HCT116 (cell line): Measurements from ENCODE around the gene MDH2. TPM values are rescaled to one million over a fixed set of nuclear protein-coding genes. Genes with fewer than 3 reads are reported as not detected.
"Not testable (repeated sequence)": the region's sequence is repeated elsewhere in the genome, so short reads cannot be mapped to it uniquely, and the experiment has no call there.

Experiments used
- ATAC-seq: fragments of 200-7000 bp; cut with Tn5 transposase; 2 replicates; pipeline ENCODE4 v1.9.1; 2020; ENCODE audit warnings: mild to moderate bottlenecking, moderate library complexity
- BruUV-seq: library from RNA; stranded (reverse); fragments of 400-500 nt; replicated peaks from 2 replicates; lab custom pipeline; 2021; lab: Mats Ljungman, UMichigan
- CTCF ChIA-PET: fragments of 300-600 bp; sonication (Branson Sonifier 250); formaldehyde crosslinking; loops from one replicate; lab custom pipeline; 2021; ENCODE audit warnings: antibody characterized with exemption; lab: Charles Lee
- POLR2A ChIA-PET: fragments of 300-600, 350-600 bp; sonication (Branson Sonifier 250); formaldehyde crosslinking; loops from one replicate; lab custom pipeline; 2021; ENCODE audit warnings: antibody characterized with exemption; lab: Charles Lee
- RAD21 ChIA-PET, 2 experiments: fragments of 300-600 bp; sonication (Branson Sonifier 250); formaldehyde crosslinking; loops; one replicate each; lab custom pipeline; 2023; ENCODE audit warnings: low total read pairs in 2 of 2; ENCODE audit not compliant: uncharacterized antibody in 2 of 2, unreplicated experiment in 2 of 2, low non-redundant PET in 1 of 2; lab: Charles Lee
- DNase-seq: peaks from one replicate; pipeline ENCODE4 v3.0.0-alpha.2; 2010; ENCODE audit warnings: low read depth, low spot score
- H2AFZ ChIP-seq: fragments of 200-600 bp; shearing (Covaris generic), sonication (generic); 2 replicates; pipeline ENCODE4 v1.6.1; 2017; ENCODE audit warnings: low read depth, mixed run types, mixed read lengths, antibody characterized with exemption, low read length; ENCODE audit not compliant: poor library complexity, severe bottlenecking
- H3K27ac ChIP-seq: 2 replicates; pipeline ENCODE4 v1.5.1; 2012; ENCODE audit warnings: low read depth, low read length
- H3K27me3 ChIP-seq: fragments of 200-600 bp; sonication (generic); 2 replicates; pipeline ENCODE4 v1.6.1; 2016; ENCODE audit warnings: mixed run types, low read length, mixed read lengths; ENCODE audit not compliant: insufficient read depth
- H3K36me3 ChIP-seq, 2 experiments: fragments of 200-500 bp in 1 of 2; fragments of 200-600 bp in 1 of 2; sonication (Bioruptor generic) in 1 of 2; sonication (generic) in 1 of 2; 2 replicates each; pipeline versions ENCODE4 v1.5.1 to v1.6.1; 2014 to 2016; ENCODE audit warnings: low read length in 2 of 2, inconsistent platforms in 1 of 2, mixed read lengths in 1 of 2, mixed run types in 1 of 2; ENCODE audit not compliant: insufficient read depth in 2 of 2, control insufficient read depth in 1 of 2
- H3K4me1 ChIP-seq, 2 experiments: fragments of 200-600 bp in 1 of 2; sonication (generic) in 1 of 2; 2 replicates each; pipeline versions ENCODE4 v1.5.1 to v1.6.1; 2012 to 2017; ENCODE audit warnings: low read length in 2 of 2, inconsistent platforms in 1 of 2, mild to moderate bottlenecking in 1 of 2, mixed read lengths in 1 of 2, mixed run types in 1 of 2, moderate library complexity in 1 of 2; ENCODE audit not compliant: insufficient read depth in 2 of 2, control insufficient read depth in 1 of 2
- H3K4me2 ChIP-seq: fragments of 200-600 bp; sonication (generic); 2 replicates; pipeline ENCODE4 v1.6.1; 2017; ENCODE audit warnings: mixed run types, low read length, mixed read lengths
- H3K4me3 ChIP-seq, 2 experiments: fragments of 200-600 bp in 1 of 2; sonication (generic) in 1 of 2; replicated peaks in 1 of 2; 2 replicates each; pipeline ENCODE4 v1.5.1; 2011 to 2016; ENCODE audit warnings: low read length in 2 of 2, control low read depth in 1 of 2, low read depth in 1 of 2, mild to moderate bottlenecking in 1 of 2, mixed read lengths in 1 of 2, mixed run types in 1 of 2
- H3K79me2 ChIP-seq: fragments of 200-600 bp; sonication (generic); 2 replicates; pipeline ENCODE4 v1.6.1; 2017; ENCODE audit warnings: mild to moderate bottlenecking, mixed run types, low read length, moderate library complexity, mixed read lengths; ENCODE audit not compliant: insufficient read depth
- H3K9ac ChIP-seq: fragments of 200-600 bp; sonication (generic); 2 replicates; pipeline ENCODE4 v1.6.1; 2016; ENCODE audit warnings: low read length, mixed read lengths
- H3K9me2 ChIP-seq: fragments of 200-600 bp; sonication (generic), shearing (Covaris generic); 2 replicates; pipeline ENCODE4 v1.6.1; 2017; ENCODE audit warnings: mixed run types, mild to moderate bottlenecking, moderate library complexity; ENCODE audit not compliant: insufficient read depth
- H3K9me3 ChIP-seq, 2 experiments: fragments of 200-500 bp in 1 of 2; fragments of 200-600 bp in 1 of 2; sonication (Bioruptor generic) in 1 of 2; sonication (generic) in 1 of 2; 2 replicates each; pipeline ENCODE4 v1.6.1; 2014 to 2017; ENCODE audit warnings: low read length in 2 of 2, mixed read lengths in 2 of 2, inconsistent platforms in 1 of 2, low read depth in 1 of 2, mild to moderate bottlenecking in 1 of 2, mixed run types in 1 of 2, moderate library complexity in 1 of 2; ENCODE audit not compliant: control insufficient read depth in 1 of 2, insufficient read depth in 1 of 2
- H4K20me1 ChIP-seq: fragments of 200-600 bp; sonication (generic), shearing (Covaris generic); 2 replicates; pipeline ENCODE4 v1.6.1; 2017; ENCODE audit warnings: mixed run types, mild to moderate bottlenecking, moderate library complexity; ENCODE audit not compliant: insufficient read depth
- EGR1 ChIP-seq: IDR thresholded peaks from 2 replicates; pipeline ENCODE4 v1.6.1; 2012; ENCODE audit warnings: low read depth
- EZH2 ChIP-seq: fragments of 200-600 bp; sonication (generic); IDR thresholded peaks from 2 replicates; pipeline ENCODE4 v1.6.1; 2017; ENCODE audit warnings: antibody characterized with exemption, mixed run types
- JUND ChIP-seq: IDR thresholded peaks from 2 replicates; pipeline ENCODE4 v1.6.1; 2012
- POLR2AphosphoS5 ChIP-seq: IDR thresholded peaks from 2 replicates; pipeline ENCODE4 v1.6.1; 2011; ENCODE audit warnings: mild to moderate bottlenecking, low read depth, low read length, moderate library complexity
- SRF ChIP-seq: IDR thresholded peaks from 2 replicates; pipeline ENCODE4 v1.6.1; 2012; ENCODE audit warnings: low read depth
- TCF7L2 ChIP-seq: IDR thresholded peaks from 2 replicates; pipeline ENCODE4 v1.7.0; 2011; ENCODE audit warnings: borderline replicate concordance, inconsistent platforms; ENCODE audit not compliant: insufficient read depth, insufficient read length; ENCODE audit errors: extremely low read depth
- YY1 ChIP-seq: IDR thresholded peaks from 2 replicates; pipeline ENCODE4 v1.6.1; 2011; ENCODE audit warnings: low read length, low read depth, moderate library complexity, mild to moderate bottlenecking; ENCODE audit not compliant: insufficient replicate concordance; ENCODE audit errors: extremely low read depth
- intact Hi-C: fragments of 100-400 bp; cut with micrococcal nuclease; formaldehyde crosslinking; loops from 2 replicates; pipeline ENCODE4 v1.10.0; 2022
- total RNA-seq: library from RNA; stranded (reverse); gene quantifications from one replicate; pipeline ENCODE4 v1.2.1, GENCODE V29; 2021; ENCODE audit not compliant: unreplicated experiment
- TF ChIP-seq, protein P1 (sequence below): IDR thresholded peaks from 2 replicates; pipeline ENCODE4 v1.6.1; 2012
- TF ChIP-seq, protein P2 (sequence below), 3 experiments: fragments of 200-600 bp in 1 of 3; sonication (generic) in 1 of 3; IDR thresholded peaks in 2 of 3; conservative IDR thresholded peaks in 1 of 3; 2 replicates each; pipeline ENCODE4 v1.5.1; 2012 to 2017; ENCODE audit warnings: low read depth in 2 of 3, low read length in 2 of 3, antibody characterized with exemption in 1 of 3, borderline replicate concordance in 1 of 3, control low read depth in 1 of 3, mild to moderate bottlenecking in 1 of 3, mixed read lengths in 1 of 3, mixed run types in 1 of 3, moderate library complexity in 1 of 3; ENCODE audit not compliant: insufficient read depth in 1 of 3
- TF ChIP-seq, protein P3 (sequence below): IDR thresholded peaks from 2 replicates; pipeline ENCODE4 v1.6.1; 2012

MDH2 gene
- total RNA-seq, 1 experiment from 2014 or later = 357 TPM

DNA sequence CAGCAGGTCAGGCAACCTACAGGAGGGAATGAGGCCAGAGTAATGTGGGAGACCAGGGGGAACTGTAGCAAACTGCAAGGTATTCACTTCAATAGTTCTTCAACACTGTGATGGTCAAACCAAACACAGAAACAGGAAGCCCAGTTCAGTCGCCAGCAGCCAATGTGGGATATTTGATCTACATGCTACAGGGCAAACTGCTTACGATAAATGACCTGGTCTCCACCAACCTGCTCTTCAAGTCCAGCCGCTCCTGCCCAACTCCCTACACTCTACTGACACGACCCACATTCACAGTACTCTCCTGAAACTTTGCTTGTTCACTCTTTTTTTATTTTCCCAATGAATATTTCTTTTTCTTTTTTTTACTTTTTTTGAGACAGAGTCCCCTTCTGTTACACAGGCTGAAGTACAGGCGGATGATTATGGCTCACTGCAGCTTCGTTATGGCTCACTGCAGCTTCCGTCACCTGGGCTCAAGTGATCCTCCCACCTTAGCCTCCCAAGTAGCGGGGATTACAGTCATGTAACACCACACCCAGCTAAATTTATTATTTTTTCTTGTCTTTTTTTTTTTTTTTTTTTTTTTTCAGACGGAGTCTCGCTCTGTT, 42.1 kb downstream of the MDH2 start:
- H3K9me2 ChIP-seq = no peaks in the 10 kb centered on the region
- no peaks in the 10 kb centered on the region for H3K9me3 ChIP-seq
- ChIA-PET CTCF (no interaction called here), RAD21 (interaction anchor here in 1 of 2 experiments (0.7 kb wide), 1 partner anchor 124 kb away, joined by 5 read pairs; no protein-coding TSS in a partner anchor), POLR2A (no interaction called here)
- no peak overlapping the region for H3K9ac ChIP-seq
- no TSS peak for BruUV-seq
- H3K4me1 ChIP-seq = peaks cover 11 to 27% of the 10 kb centered on the region in 2 experiments; a peak in 3 of 4 replicates
- no peak for TF ChIP-seq JUND
- TF ChIP-seq SRF = no peak
- TF ChIP-seq, protein P1, sequence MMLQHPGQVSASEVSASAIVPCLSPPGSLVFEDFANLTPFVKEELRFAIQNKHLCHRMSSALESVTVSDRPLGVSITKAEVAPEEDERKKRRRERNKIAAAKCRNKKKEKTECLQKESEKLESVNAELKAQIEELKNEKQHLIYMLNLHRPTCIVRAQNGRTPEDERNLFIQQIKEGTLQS = no peak
- TF ChIP-seq EZH2 = no peak
- TF ChIP-seq EGR1 = no peak
- no peak for TF ChIP-seq YY1
- ATAC-seq (no peak), DNase-seq (no peak)
- no peaks in the 10 kb centered on the region for H3K36me3 ChIP-seq
- no peaks in the 10 kb centered on the region for H4K20me1 ChIP-seq
- no peak overlapping the region for H3K4me2 ChIP-seq
- no peak overlapping the region for H2AFZ ChIP-seq
- H3K27ac ChIP-seq = no peak overlapping the region
- H3K27me3 ChIP-seq = no peaks in the 10 kb centered on the region
- H3K4me3 ChIP-seq = no peak overlapping the region
- H3K79me2 ChIP-seq = no peaks in the 10 kb centered on the region
- intact Hi-C loops = no loop called here

DNA sequence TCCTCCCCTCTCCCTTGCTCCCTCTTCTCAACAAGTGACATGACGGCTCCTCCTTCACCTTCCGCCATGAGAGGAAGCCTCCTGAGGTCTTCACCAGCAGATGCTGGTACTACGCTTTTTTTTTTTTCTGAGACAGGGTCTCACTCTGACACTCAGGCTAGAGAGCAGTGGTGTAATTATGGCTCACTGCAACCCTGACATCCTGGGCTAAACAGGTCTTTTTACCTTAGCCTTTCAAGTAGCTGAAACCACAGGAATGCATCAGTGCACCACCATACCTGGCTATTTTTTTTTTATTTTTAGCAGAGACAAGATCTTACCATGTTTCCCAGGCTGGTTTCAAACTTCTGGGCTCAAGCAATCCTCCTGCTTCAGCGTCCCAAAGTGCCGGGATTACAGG, 43.6 kb downstream of the MDH2 start:
- Histone ChIP-seq H3K9me3 (no peaks in the 10 kb centered on the region), H3K9ac (no peak overlapping the region), H3K36me3 (no peaks in the 10 kb centered on the region), H3K79me2 (no peaks in the 10 kb centered on the region), H3K9me2 (no peaks in the 10 kb centered on the region), H3K4me2 (no peak overlapping the region), H3K4me3 (no peak overlapping the region), H3K27ac (no peak overlapping the region), H4K20me1 (no peaks in the 10 kb centered on the region), H3K4me1 (peaks cover 11 to 20% of the 10 kb centered on the region in 2 experiments; a peak in 3 of 4 replicates), H3K27me3 (no peaks in the 10 kb centered on the region), H2AFZ (no peak overlapping the region)
- RAD21 ChIA-PET = no interaction called here
- POLR2A ChIA-PET = interaction anchor here (1.0 kb wide), 1 partner anchor 44 kb away, joined by 3 read pairs; the partner anchor contains the start of genes MDH2 and STYXL1
- intact Hi-C loops = no loop called here
- no TSS peak for BruUV-seq
- ATAC-seq (no peak), DNase-seq (no peak)
- CTCF ChIA-PET = no interaction called here
- TF ChIP-seq POLR2AphosphoS5 (no peak), EGR1 (no peak), TCF7L2 (no peak)
- TF ChIP-seq, protein P2, sequence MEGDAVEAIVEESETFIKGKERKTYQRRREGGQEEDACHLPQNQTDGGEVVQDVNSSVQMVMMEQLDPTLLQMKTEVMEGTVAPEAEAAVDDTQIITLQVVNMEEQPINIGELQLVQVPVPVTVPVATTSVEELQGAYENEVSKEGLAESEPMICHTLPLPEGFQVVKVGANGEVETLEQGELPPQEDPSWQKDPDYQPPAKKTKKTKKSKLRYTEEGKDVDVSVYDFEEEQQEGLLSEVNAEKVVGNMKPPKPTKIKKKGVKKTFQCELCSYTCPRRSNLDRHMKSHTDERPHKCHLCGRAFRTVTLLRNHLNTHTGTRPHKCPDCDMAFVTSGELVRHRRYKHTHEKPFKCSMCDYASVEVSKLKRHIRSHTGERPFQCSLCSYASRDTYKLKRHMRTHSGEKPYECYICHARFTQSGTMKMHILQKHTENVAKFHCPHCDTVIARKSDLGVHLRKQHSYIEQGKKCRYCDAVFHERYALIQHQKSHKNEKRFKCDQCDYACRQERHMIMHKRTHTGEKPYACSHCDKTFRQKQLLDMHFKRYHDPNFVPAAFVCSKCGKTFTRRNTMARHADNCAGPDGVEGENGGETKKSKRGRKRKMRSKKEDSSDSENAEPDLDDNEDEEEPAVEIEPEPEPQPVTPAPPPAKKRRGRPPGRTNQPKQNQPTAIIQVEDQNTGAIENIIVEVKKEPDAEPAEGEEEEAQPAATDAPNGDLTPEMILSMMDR (IDR thresholded peaks at IDR 0.05 in 2 of 3, conservative IDR thresholded peaks at IDR 0.05 in 1 of 3; ENCODE audit: borderline replicate concordance in 1 of 3, insufficient read depth in 1 of 3, low read depth in 2 of 3, low read length in 2 of 3) = no peak
- TF ChIP-seq, protein P3, sequence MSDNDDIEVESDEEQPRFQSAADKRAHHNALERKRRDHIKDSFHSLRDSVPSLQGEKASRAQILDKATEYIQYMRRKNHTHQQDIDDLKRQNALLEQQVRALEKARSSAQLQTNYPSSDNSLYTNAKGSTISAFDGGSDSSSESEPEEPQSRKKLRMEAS = no peak
- TF ChIP-seq, protein P1 = no peak

DNA sequence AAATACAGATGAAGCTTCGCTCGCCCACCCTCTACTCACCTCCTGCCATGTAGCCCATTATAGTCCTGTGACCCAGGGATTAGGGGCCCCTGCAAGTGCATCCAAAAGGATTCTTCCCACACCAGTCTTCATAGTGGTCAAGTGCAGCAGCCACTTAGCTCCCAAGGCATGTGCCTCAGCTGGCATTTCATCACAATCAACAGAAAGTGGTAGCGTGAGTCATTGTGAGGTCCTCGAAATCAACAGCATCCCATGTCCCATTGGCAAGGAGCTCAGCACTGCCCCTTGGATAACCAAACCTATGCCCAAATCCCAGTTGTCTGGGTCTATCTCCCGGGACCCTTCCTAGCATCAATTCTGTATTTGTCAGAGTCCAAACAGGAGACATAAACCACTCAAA, 45.6 kb downstream of the MDH2 start:
- H3K9ac ChIP-seq, intact Hi-C loops, H4K20me1 ChIP-seq, BruUV-seq, H3K4me1 ChIP-seq, H2AFZ ChIP-seq, CTCF ChIA-PET, H3K79me2 ChIP-seq, H3K9me2 ChIP-seq, H3K9me3 ChIP-seq, RAD21 ChIA-PET, H3K4me3 ChIP-seq, ATAC-seq, H3K27me3 ChIP-seq, H3K4me2 ChIP-seq, H3K36me3 ChIP-seq, H3K27ac ChIP-seq, DNase-seq: not testable (repeated sequence)
- POLR2A ChIA-PET = interaction anchor here (0.6 kb wide), 1 partner anchor 26 kb away, joined by 3 read pairs; no protein-coding TSS in a partner anchor
